PC-3 (cell line): Measurements from ENCODE around the gene PFDN2.

Experiments used
- EZH2 ChIP-seq: fragments of 300-600 bp; sonication (generic); IDR thresholded peaks from one replicate; pipeline ENCODE4 v1.6.1; 2017; ENCODE audit warnings: antibody characterized with exemption, mild to moderate bottlenecking, low read length; ENCODE audit not compliant: unreplicated experiment
- TF ChIP-seq, protein P1 (sequence below): fragments of 300-600 bp; sonication (generic); conservative IDR thresholded peaks from 2 replicates; pipeline ENCODE4 v1.5.1; 2017; ENCODE audit warnings: antibody characterized with exemption, low read depth, mild to moderate bottlenecking, low read length

- TF ChIP-seq, protein P1, sequence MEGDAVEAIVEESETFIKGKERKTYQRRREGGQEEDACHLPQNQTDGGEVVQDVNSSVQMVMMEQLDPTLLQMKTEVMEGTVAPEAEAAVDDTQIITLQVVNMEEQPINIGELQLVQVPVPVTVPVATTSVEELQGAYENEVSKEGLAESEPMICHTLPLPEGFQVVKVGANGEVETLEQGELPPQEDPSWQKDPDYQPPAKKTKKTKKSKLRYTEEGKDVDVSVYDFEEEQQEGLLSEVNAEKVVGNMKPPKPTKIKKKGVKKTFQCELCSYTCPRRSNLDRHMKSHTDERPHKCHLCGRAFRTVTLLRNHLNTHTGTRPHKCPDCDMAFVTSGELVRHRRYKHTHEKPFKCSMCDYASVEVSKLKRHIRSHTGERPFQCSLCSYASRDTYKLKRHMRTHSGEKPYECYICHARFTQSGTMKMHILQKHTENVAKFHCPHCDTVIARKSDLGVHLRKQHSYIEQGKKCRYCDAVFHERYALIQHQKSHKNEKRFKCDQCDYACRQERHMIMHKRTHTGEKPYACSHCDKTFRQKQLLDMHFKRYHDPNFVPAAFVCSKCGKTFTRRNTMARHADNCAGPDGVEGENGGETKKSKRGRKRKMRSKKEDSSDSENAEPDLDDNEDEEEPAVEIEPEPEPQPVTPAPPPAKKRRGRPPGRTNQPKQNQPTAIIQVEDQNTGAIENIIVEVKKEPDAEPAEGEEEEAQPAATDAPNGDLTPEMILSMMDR, result 0 out of 2 replicates have a peak, but pooled peaks have one; percentile 39
- no peak for TF ChIP-seq EZH2
These were observed 14.8 kb upstream of the PFDN2 start, which contains the start of gene DEDD for GRCh38 chr1:161132410-161133219.
